ENCODE data around the gene HSPA1A.
"Not testable (repeated sequence)": the region's sequence is repeated elsewhere in the genome, so short reads cannot be mapped to it uniquely, and the experiment has no call there.

Gene HSPA1A

DNA sequence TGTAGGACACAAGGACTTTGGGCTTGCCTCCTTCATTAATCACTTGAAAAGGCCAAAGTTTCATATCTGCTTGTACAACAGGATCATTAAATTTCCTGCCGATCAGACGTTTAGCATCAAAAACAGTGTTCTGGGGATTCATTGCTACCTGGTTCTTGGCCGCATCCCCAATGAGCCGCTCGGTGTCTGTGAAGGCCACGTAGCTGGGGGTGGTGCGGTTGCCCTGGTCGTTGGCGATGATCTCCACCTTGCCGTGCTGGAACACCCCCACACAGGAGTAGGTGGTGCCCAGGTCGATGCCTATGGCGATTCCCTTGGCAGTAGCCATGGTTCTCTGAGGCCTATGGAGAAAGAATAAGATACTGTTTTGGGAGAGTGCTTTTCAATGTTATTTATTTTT lies 3.7 kb upstream of the HSPA1A start:
- Histone ChIP-seq H3K36me3 (peaks cover 28% of the 10 kb centered on the region), H3K27me3 (no peaks in the 10 kb centered on the region), H3K9me3 (no peaks in the 10 kb centered on the region), H3K27ac (no peak overlapping the region), H3K4me3 (ENCODE audit: low read depth in 1 of 2, low read length in 1 of 2) (no peak overlapping the region), H3K4me1 (ENCODE audit: control insufficient read depth in 1 of 2, insufficient read depth in 1 of 2, low read depth in 1 of 2, low read length in 1 of 2) (peaks cover 34 to 39% of the 10 kb centered on the region in 2 experiments)
- TF ChIP-seq CTCF (IDR thresholded peaks at IDR 0.05), result no peak

GRCh38 chr6:31813465-31813849 lies 1.9 kb upstream of the HSPA1A start:
- Histone ChIP-seq H3K27me3 (no peaks in the 10 kb centered on the region), H3K9me3 (no peaks in the 10 kb centered on the region), H3K27ac (peak overlapping the region; percentile 90), H3K36me3 (peaks cover 28% of the 10 kb centered on the region), H3K4me1 (ENCODE audit: control insufficient read depth in 1 of 2, insufficient read depth in 1 of 2, low read depth in 1 of 2, low read length in 1 of 2) (peaks cover 34 to 38% of the 10 kb centered on the region in 2 experiments), H3K4me3 (ENCODE audit: low read depth in 1 of 2, low read length in 1 of 2) (peak overlapping the region; percentile 84 to 94)
- TF ChIP-seq CTCF (IDR thresholded peaks at IDR 0.05), result no peak

DNA sequence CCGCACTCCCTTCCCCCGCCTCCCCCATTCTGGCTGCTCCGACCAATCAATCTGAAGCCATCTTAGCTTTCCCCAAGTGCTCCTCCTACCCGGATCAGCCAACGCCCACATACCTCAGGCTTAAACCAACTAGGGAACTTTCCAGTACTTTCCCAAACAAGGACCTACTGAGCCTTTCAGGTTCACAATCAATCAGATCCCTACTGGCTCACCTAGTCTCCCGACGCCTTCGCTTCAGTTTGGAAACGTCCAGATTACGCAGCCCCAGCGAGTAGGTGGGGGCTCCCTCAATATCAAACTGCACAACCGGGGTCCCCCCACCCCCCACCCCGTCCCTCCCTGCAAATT lies 692 bp upstream of the HSPA1A start:
- TF ChIP-seq CTCF (IDR thresholded peaks at IDR 0.05), result no peak
- H3K36me3 ChIP-seq, result peaks cover 22% of the 10 kb centered on the region

DNA sequence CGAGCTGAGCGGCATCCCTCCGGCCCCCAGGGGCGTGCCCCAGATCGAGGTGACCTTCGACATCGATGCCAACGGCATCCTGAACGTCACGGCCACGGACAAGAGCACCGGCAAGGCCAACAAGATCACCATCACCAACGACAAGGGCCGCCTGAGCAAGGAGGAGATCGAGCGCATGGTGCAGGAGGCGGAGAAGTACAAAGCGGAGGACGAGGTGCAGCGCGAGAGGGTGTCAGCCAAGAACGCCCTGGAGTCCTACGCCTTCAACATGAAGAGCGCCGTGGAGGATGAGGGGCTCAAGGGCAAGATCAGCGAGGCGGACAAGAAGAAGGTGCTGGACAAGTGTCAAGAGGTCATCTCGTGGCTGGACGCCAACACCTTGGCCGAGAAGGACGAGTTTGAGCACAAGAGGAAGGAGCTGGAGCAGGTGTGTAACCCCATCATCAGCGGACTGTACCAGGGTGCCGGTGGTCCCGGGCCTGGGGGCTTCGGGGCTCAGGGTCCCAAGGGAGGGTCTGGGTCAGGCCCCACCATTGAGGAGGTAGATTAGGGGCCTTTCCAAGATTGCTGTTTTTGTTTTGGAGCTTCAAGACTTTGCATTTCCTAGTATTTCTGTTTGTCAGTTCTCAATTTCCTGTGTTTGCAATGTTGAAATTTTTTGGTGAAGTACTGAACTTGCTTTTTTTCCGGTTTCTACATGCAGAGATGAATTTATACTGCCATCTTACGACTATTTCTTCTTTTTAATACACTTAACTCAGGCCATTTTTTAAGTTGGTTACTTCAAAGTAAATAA lies 2.0 kb downstream of the HSPA1A start:
- H3K4me3 ChIP-seq (ENCODE audit: low read depth in 1 of 2, low read length in 1 of 2), result peak overlapping the region; percentile 80 to 94
- H3K27ac ChIP-seq, result peak overlapping the region; percentile 91
- not testable (repeated sequence) for H3K36me3 ChIP-seq, H3K9me3 ChIP-seq, H3K27me3 ChIP-seq
- H3K4me1 ChIP-seq (ENCODE audit: control insufficient read depth in 1 of 2, insufficient read depth in 1 of 2, low read depth in 1 of 2, low read length in 1 of 2), result peaks cover 65 to 68% of the 10 kb centered on the region in 2 experiments

More for the DNA sequence above, 692 bp upstream of the HSPA1A start:
- peak overlapping the region; percentile 90 for H3K27ac ChIP-seq
- H3K4me3 ChIP-seq (ENCODE audit: low read depth in 1 of 2, low read length in 1 of 2), result peak overlapping the region; percentile 84 to 94
- H3K4me1 ChIP-seq (ENCODE audit: control insufficient read depth in 1 of 2, insufficient read depth in 1 of 2, low read depth in 1 of 2, low read length in 1 of 2), result peaks cover 46 to 50% of the 10 kb centered on the region in 2 experiments
- H3K27me3 ChIP-seq, result no peaks in the 10 kb centered on the region
- no peaks in the 10 kb centered on the region for H3K9me3 ChIP-seq

DNA sequence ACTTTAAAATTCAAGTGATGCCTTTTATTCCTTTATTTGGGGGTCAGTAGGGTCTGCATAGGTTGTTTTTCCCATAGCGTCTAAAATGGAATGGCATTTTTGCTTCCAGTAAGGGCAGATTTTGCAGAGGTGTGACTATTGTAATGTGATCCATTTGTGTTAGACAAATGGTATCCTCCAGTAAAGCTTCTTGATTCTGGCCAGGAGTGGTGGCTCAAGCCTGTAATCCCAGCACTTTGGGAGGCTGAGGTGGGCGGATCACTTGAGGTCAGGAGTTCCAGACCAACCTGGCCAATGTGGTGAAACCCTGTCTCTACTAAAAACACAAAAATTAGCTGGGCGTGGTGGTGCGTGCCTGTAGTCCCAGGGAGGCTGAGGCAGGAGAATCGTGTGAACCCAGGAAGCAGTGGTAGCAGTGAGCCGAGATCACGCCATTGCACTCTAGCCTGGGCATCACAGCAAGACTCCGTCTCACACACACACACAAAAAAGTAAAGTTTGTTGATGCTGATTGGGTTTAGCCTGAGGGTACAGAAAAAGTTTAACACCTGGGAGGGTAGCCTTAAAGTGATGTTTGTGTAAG lies 2.7 kb downstream of the HSPA1A start:
- H3K9me3 ChIP-seq, H3K27me3 ChIP-seq, H3K36me3 ChIP-seq: not testable (repeated sequence)
- Histone ChIP-seq H3K27ac (peak overlapping the region; percentile 91), H3K4me1 (ENCODE audit: control insufficient read depth in 1 of 2, insufficient read depth in 1 of 2, low read depth in 1 of 2, low read length in 1 of 2) (peaks cover 65 to 68% of the 10 kb centered on the region in 2 experiments), H3K4me3 (ENCODE audit: low read depth in 1 of 2, low read length in 1 of 2) (peak overlapping the region; percentile 80 to 94)

DNA sequence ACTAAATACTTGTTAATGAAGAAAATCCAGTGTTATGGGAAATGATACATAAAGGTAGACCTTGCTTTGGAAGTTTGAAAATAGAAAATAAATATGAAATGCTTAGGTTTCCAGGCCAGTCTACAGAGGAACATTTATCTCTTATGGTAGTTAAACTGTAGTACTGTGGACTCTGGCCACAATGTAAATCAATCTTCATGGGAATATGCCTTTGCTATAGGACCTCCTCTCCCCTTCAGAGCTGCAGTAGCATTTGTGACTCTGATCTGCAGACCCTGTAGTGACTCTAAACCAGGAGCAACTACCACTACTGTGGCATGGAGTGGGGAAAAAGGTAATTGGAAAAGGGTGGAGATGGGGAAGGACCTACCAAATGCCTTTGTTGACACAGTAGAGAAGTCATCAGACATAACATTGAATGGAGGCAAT lies 4.5 kb downstream of the HSPA1A start:
- H3K9me3 ChIP-seq, result no peaks in the 10 kb centered on the region
- no peaks in the 10 kb centered on the region for H3K27me3 ChIP-seq
- H3K27ac ChIP-seq, result peak overlapping the region; percentile 29
- H3K4me1 ChIP-seq (ENCODE audit: control insufficient read depth in 1 of 2, insufficient read depth in 1 of 2, low read depth in 1 of 2, low read length in 1 of 2), result peaks cover 65 to 71% of the 10 kb centered on the region in 2 experiments
- no peaks in the 10 kb centered on the region for H3K36me3 ChIP-seq
- peak overlapping the region; percentile 80 to 94 for H3K4me3 ChIP-seq (ENCODE audit: low read depth in 1 of 2, low read length in 1 of 2)
- no peak for TF ChIP-seq CTCF (IDR thresholded peaks at IDR 0.05)

GRCh38 chr6:31820399-31820798 lies 5.1 kb downstream of the HSPA1A start:
- Histone ChIP-seq H3K27ac (peak overlapping the region; percentile 90), H3K4me3 (ENCODE audit: low read depth in 1 of 2, low read length in 1 of 2) (peak overlapping the region; percentile 80 to 94), H3K4me1 (ENCODE audit: control insufficient read depth in 1 of 2, insufficient read depth in 1 of 2, low read depth in 1 of 2, low read length in 1 of 2) (peaks cover 67 to 75% of the 10 kb centered on the region in 2 experiments)
- not testable (repeated sequence) for H3K36me3 ChIP-seq, H3K9me3 ChIP-seq, H3K27me3 ChIP-seq

Data from neutrophil (primary cell).